GM12878 (cell line): ENCODE data around the gene PDCD5. TPM values are rescaled to one million over a fixed set of nuclear protein-coding genes. Genes with fewer than 3 reads are reported as not detected.

Source experiments
- BACH1 ChIP-seq: fragments of 450-650 bp; IDR thresholded peaks from 2 replicates; pipeline ENCODE4 v1.6.1; 2017; ENCODE audit warnings: mild to moderate bottlenecking, borderline replicate concordance
- BCL11A ChIP-seq: IDR thresholded peaks from 2 replicates; pipeline ENCODE4 v1.6.1; 2011; ENCODE audit warnings: low read depth, low read length
- CEBPB ChIP-seq, 2 experiments: fragments of 150-350 bp in 1 of 2; IDR thresholded peaks; 2 replicates each; pipeline ENCODE4 v1.6.1; 2012 to 2014; ENCODE audit warnings: low read depth in 2 of 2, low read length in 2 of 2, borderline replicate concordance in 1 of 2, inconsistent platforms in 1 of 2
- CHD2 ChIP-seq: IDR thresholded peaks from 2 replicates; pipeline ENCODE4 v1.6.1; 2011; ENCODE audit warnings: low read depth, low read length, improper control_type of control experiment, borderline replicate concordance
- CREB1 ChIP-seq: IDR thresholded peaks from 2 replicates; pipeline ENCODE4 v1.6.1; 2012; ENCODE audit warnings: low read depth, mild to moderate bottlenecking, inconsistent platforms
- CREM ChIP-seq: IDR thresholded peaks from 2 replicates; pipeline ENCODE4 v1.6.1; 2014; ENCODE audit warnings: antibody characterized with exemption, low read depth
- DPF2 ChIP-seq: fragments of 450-650 bp; IDR thresholded peaks from 2 replicates; pipeline ENCODE4 v1.6.1; 2017; ENCODE audit warnings: mild to moderate bottlenecking
- EGR1 ChIP-seq, 2 experiments: IDR thresholded peaks; 1 replicate in 1 of 2; 2 replicates in 1 of 2; pipeline ENCODE4 v1.6.1; 2011 to 2012; ENCODE audit warnings: low read depth in 2 of 2, low read length in 2 of 2, borderline replicate concordance in 1 of 2, mild to moderate bottlenecking in 1 of 2, moderate library complexity in 1 of 2
- HDGF ChIP-seq: fragments of 450-650 bp; IDR thresholded peaks from 2 replicates; pipeline ENCODE4 v1.6.1; 2016; ENCODE audit warnings: antibody characterized with exemption
- MTA2 ChIP-seq: fragments of 450-650 bp; IDR thresholded peaks from 2 replicates; pipeline ENCODE4 v1.6.1; 2016; ENCODE audit warnings: low read depth, mild to moderate bottlenecking, moderate library complexity
- NFYA ChIP-seq: IDR thresholded peaks from 2 replicates; pipeline ENCODE4 v1.6.1; 2011; ENCODE audit warnings: low read depth, mild to moderate bottlenecking, low read length, improper control_type of control experiment, borderline replicate concordance
- POLR2A ChIP-seq: IDR thresholded peaks from 2 replicates; pipeline ENCODE4 v1.6.1; 2011; ENCODE audit warnings: low read depth, mild to moderate bottlenecking, low read length
- POLR2AphosphoS2 ChIP-seq: IDR thresholded peaks from 2 replicates; pipeline ENCODE4 v1.6.1; 2011; ENCODE audit warnings: low read depth, mild to moderate bottlenecking, low read length, improper control_type of control experiment, moderate library complexity
- POU2F2 ChIP-seq: IDR thresholded peaks from 3 replicates; pipeline ENCODE4 v1.6.1; 2011; ENCODE audit warnings: low read depth, mild to moderate bottlenecking, low read length, borderline replicate concordance
- RB1 ChIP-seq: fragments of 450-650 bp; formaldehyde crosslinking; IDR thresholded peaks from 2 replicates; pipeline ENCODE4 v1.6.1; 2017; ENCODE audit warnings: mild to moderate bottlenecking, borderline replicate concordance
- SMARCA5 ChIP-seq: fragments of 450-650 bp; IDR thresholded peaks from 2 replicates; pipeline ENCODE4 v1.6.1; 2017; ENCODE audit warnings: mild to moderate bottlenecking
- SREBF2 ChIP-seq: IDR thresholded peaks from 2 replicates; pipeline ENCODE4 v1.6.1; 2012; ENCODE audit warnings: mild to moderate bottlenecking, low read length
- STAT1 ChIP-seq: fragments of 450-650 bp; conservative IDR thresholded peaks from 2 replicates; pipeline ENCODE4 v1.6.1; 2014; ENCODE audit warnings: antibody characterized with exemption, mild to moderate bottlenecking
- TAF1 ChIP-seq: IDR thresholded peaks from 2 replicates; pipeline ENCODE4 v1.6.1; 2011; ENCODE audit warnings: mild to moderate bottlenecking, low read depth, low read length, borderline replicate concordance
- TARDBP ChIP-seq: IDR thresholded peaks from 2 replicates; pipeline ENCODE4 v1.6.1; 2016; ENCODE audit warnings: borderline replicate concordance
- YY1 ChIP-seq: IDR thresholded peaks from 2 replicates; pipeline ENCODE4 v1.6.1; 2011; ENCODE audit warnings: low read depth, mild to moderate bottlenecking, low read length
- polyA plus RNA-seq, 11 experiments: library from polyadenylated mRNA; depleted of rRNA in 4 of 11; unstranded in 6 of 11; stranded (reverse) in 5 of 11; fragments of >200 nt; fragmentation: Nextera tagmentation in 4 of 11; fragmentation: Illumina TruSeq in 1 of 11; extraction: Ambion mirVana in 4 of 11; extraction: Trizol in 1 of 11; gene quantifications; 1 replicate in 1 of 11; 2 replicates in 10 of 11; pipeline versions ENCODE4 v1.2.1 to v1.2.3, GENCODE V29; 2011 to 2016; ENCODE audit warnings: inconsistent platforms in 2 of 11, missing spikeins in 2 of 11, low read depth in 1 of 11
- total RNA-seq, 4 experiments: library from RNA; depleted of rRNA in 3 of 4; stranded (reverse); fragments of >200 nt in 3 of 4; fragmentation: Illumina TruSeq in 1 of 4; extraction: Trizol in 1 of 4; gene quantifications; 2 replicates each; pipeline versions ENCODE4 v1.2.1 to v1.2.3, GENCODE V29; 2013 to 2021
- TF ChIP-seq, protein P1 (sequence below): IDR thresholded peaks from 2 replicates; pipeline ENCODE4 v1.6.1; 2012; ENCODE audit warnings: low read depth, low read length, improper control_type of control experiment
- TF ChIP-seq, protein P2 (sequence below): fragments of 450-650 bp; IDR thresholded peaks from 2 replicates; pipeline ENCODE4 v1.6.1; 2016; ENCODE audit warnings: mild to moderate bottlenecking
- TF ChIP-seq, protein P3 (sequence below): IDR thresholded peaks from 2 replicates; pipeline ENCODE4 v1.6.1; 2012; ENCODE audit warnings: low read depth, low read length, improper control_type of control experiment
- TF ChIP-seq, protein P4 (sequence below): fragments of 450-650 bp; conservative IDR thresholded peaks from 2 replicates; pipeline ENCODE4 v1.6.1; 2017; ENCODE audit warnings: mild to moderate bottlenecking, moderate library complexity
- TF ChIP-seq, protein P5 (sequence below): IDR thresholded peaks from 2 replicates; pipeline ENCODE4 v1.6.1; 2011; ENCODE audit warnings: low read depth, low read length, improper control_type of control experiment, borderline replicate concordance

The PDCD5 gene
- total and polyA plus RNA-seq, 10 of the 15 experiments (the other 5 are each of a cell fraction or from before 2014, with no cell fraction given) = 124 to 556 (median 227) TPM

DNA sequence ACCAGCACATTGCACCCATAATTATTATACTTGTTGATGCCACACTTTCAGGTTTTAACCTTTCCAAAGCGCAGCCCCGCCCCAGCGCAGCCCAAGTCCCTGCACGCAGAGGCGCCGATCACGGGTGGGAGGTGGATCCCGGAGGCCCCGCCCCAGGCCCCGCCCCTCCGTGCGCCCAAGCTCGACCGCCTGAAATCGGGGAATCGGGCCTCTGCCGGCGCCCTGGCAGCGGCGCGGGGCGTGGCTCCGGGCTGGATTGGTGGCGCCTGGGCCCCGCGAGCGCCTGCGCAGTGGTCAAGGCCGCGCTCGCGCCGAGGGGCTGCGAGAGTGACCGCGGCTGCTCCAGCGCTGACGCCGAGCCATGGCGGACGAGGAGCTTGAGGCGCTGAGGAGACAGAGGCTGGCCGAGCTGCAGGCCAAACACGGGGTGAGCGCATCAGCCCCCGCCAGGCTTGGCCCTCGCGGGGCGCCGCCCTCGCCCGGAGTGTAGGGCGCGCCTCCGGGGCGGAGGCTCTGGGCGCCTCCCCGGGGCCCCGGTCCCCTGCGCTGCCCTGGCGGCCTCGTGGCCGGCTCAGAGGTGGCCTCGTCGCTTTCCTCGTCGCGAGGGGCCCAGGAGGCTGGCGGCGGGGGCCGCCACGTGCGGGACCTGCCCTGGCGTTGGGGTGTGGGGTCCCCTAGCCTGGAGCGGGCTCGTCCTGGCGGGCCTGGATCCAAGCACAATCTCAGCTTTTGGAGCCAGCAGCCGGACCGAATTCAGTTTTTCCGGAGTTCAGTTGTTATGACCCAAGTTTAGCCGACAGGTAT lies at the start of gene PDCD5 (continued):
- TF ChIP-seq TARDBP (no peak), MTA2 (no peak), RB1 (no peak), CHD2 (peak; percentile 55; the same call in 1 of the 2 replicates), DPF2 (peak; percentile 71), CREB1 (peak; percentile 24; the same call in 1 of the 2 replicates), TAF1 (0 out of 2 replicates have a peak, but pooled peaks have one; percentile 48), SMARCA5 (0 out of 2 replicates have a peak, but pooled peaks have one; percentile 53), CREM (no peak), BACH1 (no peak; the same call in 1 of the 2 replicates), YY1 (peak; percentile 79), SREBF2 (no peak), CEBPB (IDR thresholded peaks at IDR 0.05; ENCODE audit: borderline replicate concordance in 1 of 2, low read depth in 2 of 2, low read length in 2 of 2) (no peak), BCL11A (no peak), POU2F2 (0 out of 3 replicates have a peak, but pooled peaks have one; percentile 38), HDGF (no peak), NFYA (no peak), EGR1 (IDR thresholded peaks at IDR 0.05; ENCODE audit: borderline replicate concordance in 1 of 2, low read depth in 2 of 2, low read length in 2 of 2) (peak in 1 of 2 experiments; percentile 24; a peak in 1 of 3 replicates), STAT1 (0 out of 2 replicates have a peak, but pooled peaks have one; percentile 59), POLR2AphosphoS2 (peak; percentile 74; the same call in 1 of the 2 replicates), POLR2A (peak; percentile 95)
- TF ChIP-seq, protein P1, sequence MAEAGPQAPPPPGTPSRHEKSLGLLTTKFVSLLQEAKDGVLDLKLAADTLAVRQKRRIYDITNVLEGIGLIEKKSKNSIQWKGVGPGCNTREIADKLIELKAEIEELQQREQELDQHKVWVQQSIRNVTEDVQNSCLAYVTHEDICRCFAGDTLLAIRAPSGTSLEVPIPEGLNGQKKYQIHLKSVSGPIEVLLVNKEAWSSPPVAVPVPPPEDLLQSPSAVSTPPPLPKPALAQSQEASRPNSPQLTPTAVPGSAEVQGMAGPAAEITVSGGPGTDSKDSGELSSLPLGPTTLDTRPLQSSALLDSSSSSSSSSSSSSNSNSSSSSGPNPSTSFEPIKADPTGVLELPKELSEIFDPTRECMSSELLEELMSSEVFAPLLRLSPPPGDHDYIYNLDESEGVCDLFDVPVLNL = no peak
- TF ChIP-seq, protein P2, sequence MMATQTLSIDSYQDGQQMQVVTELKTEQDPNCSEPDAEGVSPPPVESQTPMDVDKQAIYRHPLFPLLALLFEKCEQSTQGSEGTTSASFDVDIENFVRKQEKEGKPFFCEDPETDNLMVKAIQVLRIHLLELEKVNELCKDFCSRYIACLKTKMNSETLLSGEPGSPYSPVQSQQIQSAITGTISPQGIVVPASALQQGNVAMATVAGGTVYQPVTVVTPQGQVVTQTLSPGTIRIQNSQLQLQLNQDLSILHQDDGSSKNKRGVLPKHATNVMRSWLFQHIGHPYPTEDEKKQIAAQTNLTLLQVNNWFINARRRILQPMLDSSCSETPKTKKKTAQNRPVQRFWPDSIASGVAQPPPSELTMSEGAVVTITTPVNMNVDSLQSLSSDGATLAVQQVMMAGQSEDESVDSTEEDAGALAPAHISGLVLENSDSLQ = 0 out of 2 replicates have a peak, but pooled peaks have one; percentile 12
- TF ChIP-seq, protein P3, sequence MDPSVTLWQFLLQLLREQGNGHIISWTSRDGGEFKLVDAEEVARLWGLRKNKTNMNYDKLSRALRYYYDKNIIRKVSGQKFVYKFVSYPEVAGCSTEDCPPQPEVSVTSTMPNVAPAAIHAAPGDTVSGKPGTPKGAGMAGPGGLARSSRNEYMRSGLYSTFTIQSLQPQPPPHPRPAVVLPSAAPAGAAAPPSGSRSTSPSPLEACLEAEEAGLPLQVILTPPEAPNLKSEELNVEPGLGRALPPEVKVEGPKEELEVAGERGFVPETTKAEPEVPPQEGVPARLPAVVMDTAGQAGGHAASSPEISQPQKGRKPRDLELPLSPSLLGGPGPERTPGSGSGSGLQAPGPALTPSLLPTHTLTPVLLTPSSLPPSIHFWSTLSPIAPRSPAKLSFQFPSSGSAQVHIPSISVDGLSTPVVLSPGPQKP = no peak
- TF ChIP-seq, protein P4, sequence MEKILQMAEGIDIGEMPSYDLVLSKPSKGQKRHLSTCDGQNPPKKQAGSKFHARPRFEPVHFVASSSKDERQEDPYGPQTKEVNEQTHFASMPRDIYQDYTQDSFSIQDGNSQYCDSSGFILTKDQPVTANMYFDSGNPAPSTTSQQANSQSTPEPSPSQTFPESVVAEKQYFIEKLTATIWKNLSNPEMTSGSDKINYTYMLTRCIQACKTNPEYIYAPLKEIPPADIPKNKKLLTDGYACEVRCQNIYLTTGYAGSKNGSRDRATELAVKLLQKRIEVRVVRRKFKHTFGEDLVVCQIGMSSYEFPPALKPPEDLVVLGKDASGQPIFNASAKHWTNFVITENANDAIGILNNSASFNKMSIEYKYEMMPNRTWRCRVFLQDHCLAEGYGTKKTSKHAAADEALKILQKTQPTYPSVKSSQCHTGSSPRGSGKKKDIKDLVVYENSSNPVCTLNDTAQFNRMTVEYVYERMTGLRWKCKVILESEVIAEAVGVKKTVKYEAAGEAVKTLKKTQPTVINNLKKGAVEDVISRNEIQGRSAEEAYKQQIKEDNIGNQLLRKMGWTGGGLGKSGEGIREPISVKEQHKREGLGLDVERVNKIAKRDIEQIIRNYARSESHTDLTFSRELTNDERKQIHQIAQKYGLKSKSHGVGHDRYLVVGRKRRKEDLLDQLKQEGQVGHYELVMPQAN = peak; percentile 88
- TF ChIP-seq, protein P5, sequence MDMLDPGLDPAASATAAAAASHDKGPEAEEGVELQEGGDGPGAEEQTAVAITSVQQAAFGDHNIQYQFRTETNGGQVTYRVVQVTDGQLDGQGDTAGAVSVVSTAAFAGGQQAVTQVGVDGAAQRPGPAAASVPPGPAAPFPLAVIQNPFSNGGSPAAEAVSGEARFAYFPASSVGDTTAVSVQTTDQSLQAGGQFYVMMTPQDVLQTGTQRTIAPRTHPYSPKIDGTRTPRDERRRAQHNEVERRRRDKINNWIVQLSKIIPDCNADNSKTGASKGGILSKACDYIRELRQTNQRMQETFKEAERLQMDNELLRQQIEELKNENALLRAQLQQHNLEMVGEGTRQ = no peak
